GM19351 (cell line): ENCODE data around the gene CLEC16A.

ENCODE experiments used
- ATAC-seq: cut with Tn5 transposase; IDR thresholded peaks from one replicate; pipeline ENCODE4 v1.9.1; 2021; ENCODE audit warnings: mild to moderate bottlenecking, moderate library complexity; ENCODE audit not compliant: unreplicated experiment

The CLEC16A gene, protein sequence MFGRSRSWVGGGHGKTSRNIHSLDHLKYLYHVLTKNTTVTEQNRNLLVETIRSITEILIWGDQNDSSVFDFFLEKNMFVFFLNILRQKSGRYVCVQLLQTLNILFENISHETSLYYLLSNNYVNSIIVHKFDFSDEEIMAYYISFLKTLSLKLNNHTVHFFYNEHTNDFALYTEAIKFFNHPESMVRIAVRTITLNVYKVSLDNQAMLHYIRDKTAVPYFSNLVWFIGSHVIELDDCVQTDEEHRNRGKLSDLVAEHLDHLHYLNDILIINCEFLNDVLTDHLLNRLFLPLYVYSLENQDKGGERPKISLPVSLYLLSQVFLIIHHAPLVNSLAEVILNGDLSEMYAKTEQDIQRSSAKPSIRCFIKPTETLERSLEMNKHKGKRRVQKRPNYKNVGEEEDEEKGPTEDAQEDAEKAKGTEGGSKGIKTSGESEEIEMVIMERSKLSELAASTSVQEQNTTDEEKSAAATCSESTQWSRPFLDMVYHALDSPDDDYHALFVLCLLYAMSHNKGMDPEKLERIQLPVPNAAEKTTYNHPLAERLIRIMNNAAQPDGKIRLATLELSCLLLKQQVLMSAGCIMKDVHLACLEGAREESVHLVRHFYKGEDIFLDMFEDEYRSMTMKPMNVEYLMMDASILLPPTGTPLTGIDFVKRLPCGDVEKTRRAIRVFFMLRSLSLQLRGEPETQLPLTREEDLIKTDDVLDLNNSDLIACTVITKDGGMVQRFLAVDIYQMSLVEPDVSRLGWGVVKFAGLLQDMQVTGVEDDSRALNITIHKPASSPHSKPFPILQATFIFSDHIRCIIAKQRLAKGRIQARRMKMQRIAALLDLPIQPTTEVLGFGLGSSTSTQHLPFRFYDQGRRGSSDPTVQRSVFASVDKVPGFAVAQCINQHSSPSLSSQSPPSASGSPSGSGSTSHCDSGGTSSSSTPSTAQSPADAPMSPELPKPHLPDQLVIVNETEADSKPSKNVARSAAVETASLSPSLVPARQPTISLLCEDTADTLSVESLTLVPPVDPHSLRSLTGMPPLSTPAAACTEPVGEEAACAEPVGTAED

GRCh38 chr16:10944249-10945064 lies at the start of gene CLEC16A:
Gene CLEC16A, plus strand, starts transcription at chr16:10944564. Its CDS starts 154 bp downstream, at chr16:10944718.
- peak; percentile 65 for ATAC-seq

DNA sequence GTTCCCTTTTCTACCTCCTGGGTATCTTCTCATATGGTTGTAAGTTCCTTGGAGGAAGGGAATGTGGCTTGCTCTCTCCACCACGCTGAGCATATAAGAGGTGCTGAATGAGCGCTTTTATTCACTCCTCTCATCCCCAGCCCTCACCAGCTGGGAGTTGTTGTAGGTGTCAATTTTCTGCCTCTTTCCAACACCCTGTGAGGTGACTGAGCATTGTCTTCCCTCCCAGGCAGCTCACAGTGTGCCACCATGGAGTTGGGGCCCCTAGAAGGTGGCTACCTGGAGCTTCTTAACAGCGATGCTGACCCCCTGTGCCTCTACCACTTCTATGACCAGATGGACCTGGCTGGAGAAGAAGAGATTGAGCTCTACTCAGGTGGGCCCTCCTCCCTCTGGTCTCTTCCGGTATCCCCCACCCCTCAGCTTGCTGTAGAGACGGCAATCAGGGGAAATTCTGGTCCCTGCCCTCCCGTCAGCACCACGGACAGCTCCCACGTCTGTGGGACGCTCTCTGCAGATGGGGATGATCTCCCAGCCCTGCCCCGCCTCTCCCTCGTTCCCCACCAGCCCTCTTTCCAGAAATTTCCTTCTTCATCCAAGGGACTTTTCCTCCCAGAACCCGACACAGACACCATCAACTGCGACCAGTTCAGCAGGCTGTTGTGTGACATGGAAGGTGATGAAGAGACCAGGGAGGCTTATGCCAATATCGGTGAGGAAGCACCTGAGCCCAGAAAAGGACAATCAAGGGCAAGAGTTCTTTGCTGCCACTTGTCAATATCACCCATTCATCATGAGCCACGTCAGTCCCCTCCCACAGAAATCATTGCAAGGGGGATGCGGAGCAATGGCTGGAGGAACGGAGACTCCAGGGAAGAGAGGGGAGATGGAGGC lies 49.1 kb upstream of the CLEC16A start:
- no peak for ATAC-seq

DNA sequence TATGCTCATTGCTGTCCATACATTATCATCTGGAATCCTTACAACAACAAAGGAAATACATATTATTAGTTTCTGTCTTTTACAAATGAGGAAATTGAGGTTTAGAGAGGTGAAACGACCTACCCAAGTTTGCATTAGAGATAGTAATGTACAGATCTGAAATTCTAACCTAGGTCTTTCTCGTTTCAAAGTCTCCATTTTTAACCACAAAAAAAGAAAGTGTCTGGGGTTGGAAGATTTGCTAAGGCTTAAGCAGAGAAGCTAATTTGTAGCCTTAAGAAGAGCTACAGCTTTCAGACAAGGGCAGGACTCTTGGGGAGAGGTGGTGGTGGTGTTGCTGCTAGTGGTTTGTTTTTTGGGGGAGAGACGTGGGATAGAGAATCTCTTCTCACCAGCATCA lies 48.2 kb upstream of the CLEC16A start:
- peak; percentile 34 for ATAC-seq

DNA sequence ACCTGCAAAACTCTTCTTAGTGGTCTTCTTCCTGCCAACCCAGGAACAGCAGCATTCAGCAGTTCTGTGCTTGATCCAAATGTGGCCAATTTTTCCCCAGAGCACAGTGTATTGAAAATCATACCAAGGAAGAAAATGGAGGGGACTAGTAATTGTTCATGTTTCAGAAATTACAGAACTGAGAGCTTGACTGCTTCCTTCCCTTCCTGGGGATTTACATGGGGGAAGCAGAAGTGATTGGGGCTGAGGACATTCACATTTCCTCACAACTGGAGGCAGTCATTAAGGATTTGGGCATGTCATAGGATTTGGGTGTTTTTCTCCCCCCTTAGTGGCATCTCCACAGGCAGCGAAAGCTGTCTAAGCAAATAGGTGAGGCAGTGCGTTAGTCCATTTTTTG lies 47.6 kb upstream of the CLEC16A start:
- ATAC-seq, result no peak

DNA sequence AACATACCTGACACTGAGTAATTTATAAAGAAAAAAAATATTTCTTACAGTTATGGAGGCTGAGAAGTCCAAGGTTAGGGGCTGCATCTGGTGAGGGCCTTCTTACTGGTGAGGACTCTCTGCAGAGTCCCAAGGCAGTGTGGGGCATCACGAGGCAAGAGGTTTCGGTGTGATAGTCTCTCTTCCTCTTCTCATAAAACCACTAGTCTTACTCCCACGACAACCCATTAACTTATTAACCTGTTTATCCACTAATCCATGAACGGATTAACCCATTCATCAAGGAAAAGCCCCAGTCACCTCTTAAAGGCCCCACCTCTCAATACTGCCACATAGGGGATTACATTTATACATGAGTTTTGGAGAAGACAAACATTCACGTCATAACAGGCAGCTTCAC lies 47.2 kb upstream of the CLEC16A start:
- peak; percentile 68 for ATAC-seq

GRCh38 chr16:10902999-10903398 lies 41.4 kb upstream of the CLEC16A start:
- no peak for ATAC-seq

GRCh38 chr16:10906482-10906881 lies 37.9 kb upstream of the CLEC16A start:
- no peak for ATAC-seq

GRCh38 chr16:10906914-10907756 lies 37.2 kb upstream of the CLEC16A start:
- no peak for ATAC-seq

DNA sequence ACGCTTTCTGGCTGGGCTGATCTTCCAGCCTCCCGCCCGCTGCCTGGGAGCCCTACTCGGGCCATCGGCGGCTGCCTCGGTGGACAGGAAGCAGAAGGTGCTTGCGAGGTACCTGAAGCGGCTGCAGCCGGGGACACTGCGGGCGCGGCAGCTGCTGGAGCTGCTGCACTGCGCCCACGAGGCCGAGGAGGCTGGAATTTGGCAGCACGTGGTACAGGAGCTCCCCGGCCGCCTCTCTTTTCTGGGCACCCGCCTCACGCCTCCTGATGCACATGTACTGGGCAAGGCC lies 36.7 kb upstream of the CLEC16A start:
- ATAC-seq, result no peak

DNA sequence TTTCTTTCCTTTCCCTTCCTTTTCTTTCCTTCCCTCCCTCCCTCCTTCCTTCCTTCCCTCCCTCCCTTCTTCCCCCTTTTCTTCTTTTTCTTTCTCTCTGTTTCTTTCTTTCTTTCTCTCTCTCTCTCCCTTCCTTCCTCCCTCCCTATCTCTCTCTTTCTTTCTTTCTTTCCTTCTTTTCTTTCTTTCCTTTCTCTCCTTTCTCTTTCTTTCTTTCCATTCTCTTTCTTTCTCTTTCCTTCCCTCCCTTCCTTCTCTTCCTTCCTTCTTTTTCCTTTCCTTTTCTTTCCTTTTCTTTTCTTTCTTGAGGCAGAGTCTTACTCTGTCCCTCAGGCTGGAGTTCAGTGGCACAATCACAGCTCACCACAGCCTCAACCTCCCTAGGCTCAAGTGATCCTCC lies 33.1 kb upstream of the CLEC16A start:
- no peak for ATAC-seq

DNA sequence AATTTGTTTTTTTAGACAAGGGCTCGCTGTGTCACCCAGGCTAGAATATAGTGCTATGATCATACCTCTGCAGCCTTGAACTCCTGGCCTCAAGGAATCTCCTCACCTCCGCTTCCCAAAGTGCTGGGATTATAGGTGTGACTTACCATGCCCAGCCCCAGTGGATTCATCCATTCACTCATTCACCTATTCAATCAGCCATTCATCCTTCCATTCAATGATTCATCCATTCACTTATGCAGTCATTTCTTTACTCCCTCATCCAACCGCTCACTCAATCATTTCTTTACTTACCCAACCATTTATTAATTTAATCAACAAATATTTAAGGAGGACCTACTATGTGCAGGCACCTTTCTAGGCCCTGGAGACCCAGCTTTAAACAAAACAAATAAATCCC lies 27.8 kb upstream of the CLEC16A start:
- ATAC-seq, result no peak

DNA sequence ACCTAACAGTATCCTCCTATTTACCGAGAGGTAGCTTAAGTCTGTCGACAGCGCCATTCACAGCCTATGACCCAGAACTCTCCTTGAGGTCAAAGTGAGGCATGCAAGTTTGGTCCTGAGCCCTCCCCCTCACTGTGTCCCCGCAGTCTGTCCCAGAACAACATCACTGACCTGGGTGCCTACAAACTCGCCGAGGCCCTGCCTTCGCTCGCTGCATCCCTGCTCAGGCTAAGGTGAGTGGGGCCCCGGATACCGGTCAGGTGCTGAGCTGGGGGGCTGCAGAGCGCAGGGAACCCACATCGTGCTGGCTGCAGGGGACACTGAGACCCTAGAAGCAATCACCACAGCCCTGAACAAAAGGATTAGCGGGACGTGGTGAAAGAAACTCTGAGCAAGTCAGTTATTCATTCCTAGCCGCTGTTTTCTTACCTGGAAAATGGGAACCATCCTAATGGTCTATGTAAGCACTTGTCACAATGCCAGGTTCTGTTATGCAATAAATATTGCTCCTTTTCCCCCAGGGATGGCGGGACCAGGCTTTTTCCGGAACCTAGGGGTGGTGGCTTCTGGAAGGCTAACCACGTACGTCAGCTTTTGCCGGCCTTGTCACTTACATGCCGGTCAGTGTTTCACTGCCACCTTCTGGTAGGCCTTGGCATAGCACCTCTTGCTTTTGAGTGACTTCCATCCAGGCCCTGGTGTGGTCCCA lies 25.9 kb upstream of the CLEC16A start:
- ATAC-seq, result peak; percentile 73

- no peak for ATAC-seq
Observed at GRCh38 chr16:10919003-10919351, 25.4 kb upstream of the CLEC16A start.

DNA sequence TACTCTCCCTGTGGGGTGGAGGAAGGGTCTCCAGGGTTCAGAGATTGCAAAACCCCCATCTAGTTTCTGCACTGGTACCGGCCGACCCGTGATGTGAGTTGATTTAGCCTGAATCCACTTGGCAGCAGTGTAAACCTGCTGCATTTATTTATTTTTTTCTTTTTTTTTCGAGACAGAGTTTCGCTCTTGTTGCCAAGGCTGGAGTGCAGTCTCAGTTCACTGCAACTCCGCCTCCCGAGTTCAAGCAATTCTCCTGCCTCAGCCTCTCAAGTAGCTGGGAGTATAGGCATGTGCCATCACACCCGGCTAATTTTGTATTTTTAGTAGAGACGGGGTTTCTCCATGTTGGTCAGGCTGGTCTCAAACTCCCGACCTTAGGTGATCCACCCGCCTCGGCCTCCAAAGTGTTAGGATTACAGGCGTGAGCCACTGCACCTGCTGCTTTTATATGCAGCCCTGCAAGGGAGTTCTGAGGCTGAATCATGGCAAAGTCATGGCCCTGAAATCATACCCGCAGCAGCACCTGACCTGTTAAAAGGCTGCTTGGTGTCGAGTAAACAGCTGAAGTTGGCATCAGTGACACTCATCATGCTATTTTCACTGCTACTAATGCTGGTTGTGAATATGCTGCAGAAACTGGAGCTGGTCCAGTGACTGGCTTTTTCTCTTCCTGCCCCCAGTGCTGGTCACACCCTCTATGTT lies 23.5 kb upstream of the CLEC16A start:
- ATAC-seq, result no peak

- no peak for ATAC-seq
Observed at GRCh38 chr16:10921536-10922327, 22.6 kb upstream of the CLEC16A start.

DNA sequence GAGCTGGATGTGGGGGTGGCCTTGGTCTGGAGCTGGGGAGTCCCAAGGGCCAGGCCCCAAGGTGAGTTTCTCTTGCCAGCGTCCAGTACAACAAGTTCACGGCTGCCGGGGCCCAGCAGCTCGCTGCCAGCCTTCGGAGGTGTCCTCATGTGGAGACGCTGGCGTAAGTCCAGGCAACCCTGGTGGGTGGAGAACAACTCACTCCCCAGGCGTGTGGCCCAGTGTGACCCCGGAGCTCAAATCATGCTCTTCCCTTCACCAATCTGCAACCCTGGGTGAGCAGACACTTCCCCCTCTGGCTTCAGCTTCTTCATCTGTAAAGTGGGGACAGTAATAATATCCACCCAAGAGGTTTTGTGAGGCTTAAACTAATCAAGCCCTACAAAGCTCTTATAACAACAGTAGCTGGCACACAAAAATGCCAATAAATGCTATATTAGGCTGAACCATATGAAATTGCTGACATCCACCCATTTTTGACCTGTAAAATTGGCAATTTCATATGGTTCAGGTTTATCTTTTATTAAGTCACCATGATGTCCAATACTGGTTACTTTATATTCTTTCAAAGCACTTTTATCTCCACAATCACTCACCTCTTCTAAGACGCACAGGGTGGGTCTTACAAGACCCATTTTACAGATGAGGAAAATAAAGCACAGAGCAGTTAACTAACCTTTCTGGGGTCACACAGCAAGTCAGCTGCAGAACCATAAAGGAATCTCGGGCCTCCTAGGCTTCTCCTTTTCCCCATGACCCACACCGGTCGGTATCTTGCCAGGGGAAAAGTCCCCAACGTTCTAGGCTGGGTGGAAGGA lies 21.8 kb upstream of the CLEC16A start:
- ATAC-seq, result no peak
